ENCODE data around the gene CCDC28B.

CCDC28B gene

GRCh38 chr1:32195531-32195930, 4.9 kb upstream of the CCDC28B start:
- DNase-seq (ENCODE audit: low spot score) = no peak

- DNase-seq (ENCODE audit: low spot score) = no peak
These were observed 4.2 kb upstream of the CCDC28B start for GRCh38 chr1:32195972-32196823.

- no peak for DNase-seq (ENCODE audit: low spot score)
These were observed 3.3 kb upstream of the CCDC28B start for GRCh38 chr1:32197074-32197473.

- no peak for DNase-seq (ENCODE audit: low spot score)
These were observed 2.6 kb upstream of the CCDC28B start for GRCh38 chr1:32197837-32198236.

GRCh38 chr1:32198237-32199042, 2.0 kb upstream of the CCDC28B start:
- DNase-seq (ENCODE audit: low spot score) = no peak

GRCh38 chr1:32199043-32199716, 1.2 kb upstream of the CCDC28B start:
- no peak for DNase-seq (ENCODE audit: low spot score)

- DNase-seq (ENCODE audit: low spot score) = no peak
These were observed 700 bp upstream of the CCDC28B start for GRCh38 chr1:32199717-32200072.

GRCh38 chr1:32201011-32201855, 838 bp downstream of the CCDC28B start:
- peak; percentile 79 for DNase-seq (ENCODE audit: low spot score)

- DNase-seq (ENCODE audit: low spot score) = no peak
These were observed 4.6 kb downstream of the CCDC28B start for GRCh38 chr1:32204943-32205361.

GRCh38 chr1:32205401-32206370, 5.3 kb downstream of the CCDC28B start, which contains the start of gene IQCC:
Gene IQCC, plus strand, starts transcription at chr1:32205671. Its CDS starts 11 bp downstream, at chr1:32205682.
- DNase-seq (ENCODE audit: low spot score) = peak; percentile 90

- no peak for DNase-seq (ENCODE audit: low spot score)
These were observed 8.1 kb downstream of the CCDC28B start for GRCh38 chr1:32208469-32208868.

- no peak for DNase-seq (ENCODE audit: low spot score)
These were observed 8.5 kb downstream of the CCDC28B start, which contains the start of gene DCDC2B for GRCh38 chr1:32208891-32209328. Gene DCDC2B, plus strand, starts transcription at chr1:32209089. Its CDS starts 5 bp downstream, at chr1:32209094.

GRCh38 chr1:32215629-32216480, 15.5 kb downstream of the CCDC28B start:
- peak; percentile 70 for DNase-seq (ENCODE audit: low spot score)

- DNase-seq (ENCODE audit: low spot score) = no peak
These were observed 16.2 kb downstream of the CCDC28B start for GRCh38 chr1:32216566-32216965.

GRCh38 chr1:32219022-32219421, 18.6 kb downstream of the CCDC28B start:
- no peak for DNase-seq (ENCODE audit: low spot score)

GRCh38 chr1:32220746-32221580, 20.6 kb downstream of the CCDC28B start:
- no peak for DNase-seq (ENCODE audit: low spot score)

GRCh38 chr1:32221581-32221979, 21.2 kb downstream of the CCDC28B start:
- DNase-seq (ENCODE audit: low spot score) = no peak
